ENCODE measurements around the gene MYO10.

Gene MYO10

DNA sequence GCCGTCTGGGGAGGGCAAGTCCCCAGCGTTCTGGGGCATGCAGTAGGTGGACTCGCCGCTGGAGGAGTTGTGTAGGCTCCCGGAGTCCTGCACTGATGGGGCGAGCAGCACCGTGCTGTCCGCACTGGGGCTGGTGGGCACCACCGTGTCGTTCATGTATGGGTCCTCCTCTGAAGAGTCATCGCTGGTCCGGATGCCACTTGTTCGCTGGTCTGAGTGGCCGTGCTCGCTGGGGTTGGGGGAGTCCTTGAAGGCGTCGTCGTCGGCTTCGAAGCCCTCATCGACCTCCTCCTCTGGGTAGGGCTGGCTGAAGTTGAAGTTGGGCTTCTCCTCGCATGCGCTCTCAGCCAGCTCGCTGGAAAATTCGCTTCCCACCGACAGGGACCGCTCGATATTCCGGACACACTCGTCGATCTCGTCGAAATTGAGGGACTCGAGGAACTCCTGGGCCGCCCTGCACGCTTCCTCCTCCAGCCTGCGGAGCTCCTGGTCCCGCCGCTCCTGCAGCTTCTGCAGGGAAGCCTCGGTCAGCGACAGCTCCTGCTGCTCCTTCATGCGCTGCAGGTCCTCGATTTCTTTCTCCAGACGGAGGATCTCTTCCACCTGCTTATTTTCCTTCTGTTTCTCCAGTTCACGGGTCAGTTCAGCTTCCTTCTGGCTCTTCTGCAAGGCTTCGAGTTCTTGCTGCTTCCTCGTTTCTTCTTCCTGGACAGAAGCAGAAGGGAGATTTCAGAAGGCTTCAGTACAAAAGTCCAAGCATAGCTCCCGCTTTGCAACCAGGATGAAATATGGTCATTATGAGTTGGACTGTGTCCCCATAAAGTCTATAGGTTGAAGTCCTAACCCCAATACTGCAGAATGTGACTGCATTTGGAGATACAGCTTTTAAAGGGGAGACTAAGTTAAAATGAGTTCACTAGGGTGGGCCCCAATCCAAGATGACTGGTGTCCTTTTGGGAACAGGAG is 234.7 kb downstream of the MYO10 start:
- no peak for DNase-seq

DNA sequence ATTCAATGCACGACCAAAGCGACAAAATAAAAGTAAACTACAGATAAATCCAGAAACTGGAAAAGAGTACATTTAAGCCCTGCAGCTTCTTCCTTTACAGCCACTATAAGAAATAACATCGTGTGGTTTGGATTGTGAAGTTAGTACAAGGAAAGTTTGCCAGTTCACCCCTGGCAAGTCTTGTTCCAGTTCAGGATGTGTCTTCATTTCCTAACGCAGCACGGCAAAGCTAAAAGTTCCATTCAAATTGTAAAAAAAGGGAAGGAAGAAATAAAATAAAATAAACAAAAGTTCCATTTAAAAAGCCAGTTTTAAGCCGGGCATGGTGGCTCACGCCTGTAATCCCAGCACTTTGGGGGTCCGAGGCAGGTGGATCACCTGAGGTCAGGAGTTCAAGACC is 236.0 kb downstream of the MYO10 start:
- DNase-seq, result no peak

DNA sequence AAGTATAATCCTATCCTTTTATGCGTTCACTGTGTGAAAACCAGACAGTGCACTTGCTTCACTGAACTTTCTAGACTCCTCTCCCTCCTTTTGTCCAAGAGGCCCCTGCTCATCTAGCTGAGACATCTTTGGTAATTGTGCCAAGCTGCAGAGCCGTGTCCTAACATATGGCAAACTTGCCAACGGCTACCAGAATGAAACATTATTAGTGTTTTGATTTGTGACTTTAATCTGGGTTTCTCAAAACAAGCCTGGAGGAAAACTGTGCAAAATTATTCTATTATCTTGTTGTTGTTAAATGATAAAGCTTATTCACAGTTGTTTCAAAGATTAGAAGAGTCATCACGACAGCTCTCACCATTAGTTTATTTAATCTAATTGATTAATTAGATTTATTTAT is 240.3 kb downstream of the MYO10 start:
- no peak for DNase-seq

GRCh38 chr5:16693879-16694278 is 242.2 kb downstream of the MYO10 start:
- DNase-seq, result no peak

- DNase-seq, result no peak
These were observed 244.4 kb downstream of the MYO10 start for GRCh38 chr5:16691731-16692130.

DNA sequence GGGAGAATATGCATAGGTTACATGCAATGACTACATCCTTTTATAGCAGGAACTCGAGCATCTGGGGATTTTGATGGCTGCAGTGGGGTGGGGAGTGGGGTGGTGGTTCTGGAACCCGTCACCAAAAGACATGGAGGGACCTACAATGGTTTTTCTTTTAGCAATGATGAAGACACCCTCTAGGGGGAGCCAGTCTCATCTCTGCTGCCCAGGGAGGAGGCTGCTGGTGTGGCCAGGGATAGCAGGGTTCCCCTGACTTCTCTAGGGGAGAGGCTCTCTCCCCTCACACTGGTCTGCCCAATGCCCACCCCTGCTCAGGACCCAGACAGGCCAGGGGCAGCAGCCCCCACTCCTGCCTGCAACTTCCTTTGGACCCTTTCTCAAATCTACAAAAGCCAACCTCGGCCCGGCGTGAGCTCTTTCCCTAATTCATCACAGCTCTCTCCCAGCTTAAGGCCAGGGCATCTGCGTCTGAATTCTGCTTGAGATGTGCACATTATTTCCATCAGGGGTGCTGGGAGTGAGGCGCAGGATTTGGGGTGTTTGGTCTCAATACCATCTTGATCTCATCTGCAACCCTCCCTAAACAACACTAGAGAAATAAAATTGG is 245.7 kb downstream of the MYO10 start:
- DNase-seq, result peak; percentile 29

DNA sequence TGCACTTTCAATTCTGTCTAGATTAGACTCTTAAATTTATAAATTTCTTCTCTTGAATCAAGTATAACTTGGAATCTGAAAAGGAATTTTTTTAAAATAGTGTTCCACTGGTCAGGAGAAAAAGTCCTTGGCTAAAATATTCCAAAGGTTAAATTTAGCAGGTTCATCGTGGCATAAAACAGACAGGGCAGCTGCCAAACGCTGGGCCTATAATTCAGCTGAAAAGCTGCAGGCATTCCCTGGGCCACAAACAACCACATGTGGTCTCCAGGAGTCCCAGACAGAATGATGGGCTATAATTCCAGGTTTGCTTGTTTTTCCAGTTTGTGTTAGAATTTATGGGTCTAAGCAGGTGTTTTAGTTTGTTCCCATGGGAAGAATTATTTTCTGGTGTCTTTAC is 248.2 kb downstream of the MYO10 start:
- no peak for DNase-seq

GRCh38 chr5:16685069-16685468 is 251.0 kb downstream of the MYO10 start:
- no peak for DNase-seq

GRCh38 chr5:16681876-16682275 is 254.2 kb downstream of the MYO10 start:
- DNase-seq, result no peak

DNA sequence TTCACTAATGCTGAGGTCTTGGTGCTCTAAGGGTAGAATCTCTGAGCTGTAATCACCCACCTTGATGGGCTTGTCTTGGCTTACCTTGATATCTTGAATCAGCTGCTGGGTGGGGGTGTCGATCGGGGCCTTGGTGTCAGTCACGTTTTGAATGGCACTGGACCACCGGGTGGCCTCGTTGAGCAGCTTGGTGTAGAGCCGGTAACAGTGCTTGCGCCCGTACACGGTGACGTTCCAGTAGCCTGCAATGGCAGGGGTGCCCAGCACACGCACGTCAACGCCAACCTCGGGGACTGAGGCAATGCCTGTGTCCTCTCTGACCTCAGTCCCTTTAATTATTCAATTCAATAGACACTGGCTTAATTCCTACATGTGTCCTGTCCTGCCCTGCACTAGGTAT is 256.2 kb downstream of the MYO10 start:
- DNase-seq, result no peak

DNA sequence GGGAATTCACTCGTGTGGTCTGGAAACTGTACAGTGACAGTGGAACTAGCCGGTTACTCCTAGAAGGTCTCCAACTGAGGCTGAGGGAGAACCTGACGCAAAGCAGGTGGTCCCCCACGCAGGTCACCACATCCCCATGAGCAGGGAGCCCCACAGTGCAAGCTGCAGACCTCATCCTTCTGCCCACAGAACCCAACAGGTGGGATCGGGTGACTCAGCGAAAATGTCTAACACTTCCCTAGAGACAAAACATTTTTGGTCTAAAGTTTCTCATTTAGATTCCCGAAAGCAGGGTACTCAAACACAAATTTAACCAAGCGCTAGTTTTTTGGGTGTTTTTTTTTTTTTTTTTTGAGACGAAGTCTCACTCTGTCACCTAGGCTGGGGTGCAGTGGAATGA is 256.9 kb downstream of the MYO10 start:
- DNase-seq, result no peak

GRCh38 chr5:16675806-16676205 is 260.3 kb downstream of the MYO10 start:
- DNase-seq, result no peak

- DNase-seq, result no peak
These were observed 261.3 kb downstream of the MYO10 start for GRCh38 chr5:16674750-16675149.

DNA sequence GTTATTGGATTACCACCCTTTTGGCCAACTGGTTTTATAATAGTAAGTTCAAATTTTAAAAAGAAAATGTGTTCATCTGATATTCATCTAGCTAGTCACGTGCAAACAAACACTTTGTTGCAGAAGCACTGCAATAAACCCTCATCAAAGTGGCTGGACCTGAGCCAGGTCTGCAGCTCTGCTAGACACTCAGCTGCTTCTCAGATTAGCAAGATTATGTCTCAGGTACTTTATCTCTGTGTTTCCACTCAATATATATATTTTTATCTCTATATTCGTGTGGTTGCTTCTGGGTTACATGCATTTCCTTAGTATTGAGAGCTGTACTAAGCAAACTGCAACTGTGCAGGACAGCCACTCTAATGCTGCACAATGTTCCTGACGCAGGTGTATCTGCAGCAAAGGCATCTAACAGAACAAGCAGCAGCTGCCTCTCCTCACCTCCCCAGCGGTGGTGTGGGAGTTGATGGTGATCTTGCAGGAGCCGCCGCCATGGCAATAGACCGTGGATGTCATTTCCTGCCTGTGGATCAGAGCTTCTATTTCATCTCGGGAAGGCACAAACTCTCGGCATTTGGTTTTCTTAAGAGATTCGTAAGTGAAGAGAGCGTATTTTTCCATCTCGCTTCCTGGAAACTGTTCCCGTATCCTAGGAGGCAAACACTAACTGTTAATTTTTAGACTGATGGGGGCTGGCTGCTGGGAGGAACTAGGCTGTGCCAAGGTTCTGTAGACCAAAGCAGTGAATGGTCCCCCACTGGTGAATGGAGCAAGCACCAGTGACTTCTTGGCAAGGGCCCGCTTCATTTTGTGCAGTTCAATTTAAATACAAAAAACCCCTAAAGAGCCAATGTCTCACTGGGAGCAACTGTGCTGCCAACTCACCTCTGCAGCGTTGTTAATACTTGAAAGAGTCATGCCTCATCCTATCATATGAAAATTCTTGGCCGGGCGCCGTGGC is 262.6 kb downstream of the MYO10 start:
- peak; percentile 53 for DNase-seq

GRCh38 chr5:16671208-16671607 is 264.9 kb downstream of the MYO10 start:
- no peak for DNase-seq

GRCh38 chr5:16669776-16670175 is 266.3 kb downstream of the MYO10 start:
- DNase-seq, result no peak

- DNase-seq, result no peak
These were observed 267.5 kb downstream of the MYO10 start for GRCh38 chr5:16668631-16669030.

GRCh38 chr5:16668194-16668593 is 267.9 kb downstream of the MYO10 start:
- DNase-seq, result no peak

GRCh38 chr5:16666883-16667398 is 269.1 kb downstream of the MYO10 start:
- peak; percentile 38 for DNase-seq

- DNase-seq, result no peak
These were observed 269.8 kb downstream of the MYO10 start for GRCh38 chr5:16666130-16666882.

DNA sequence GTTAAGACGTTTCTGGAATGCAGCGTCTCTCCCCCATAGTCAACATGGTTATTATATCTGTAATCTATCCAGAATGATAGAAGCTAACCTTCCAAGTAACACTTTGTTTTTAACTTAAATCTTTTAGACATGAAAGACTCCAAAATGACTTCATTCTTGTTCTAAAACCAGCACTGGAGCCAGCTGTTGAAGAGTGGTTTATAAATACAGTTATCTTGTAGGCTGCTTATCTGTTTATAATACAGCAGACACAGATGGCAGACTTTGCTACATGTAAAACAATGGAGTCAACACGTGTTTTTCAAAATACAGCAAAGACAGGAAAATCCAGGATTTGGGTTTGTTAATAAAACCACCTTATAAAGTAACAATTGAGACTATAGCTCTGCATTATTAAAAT is 270.5 kb downstream of the MYO10 start:
- DNase-seq, result no peak

DNA sequence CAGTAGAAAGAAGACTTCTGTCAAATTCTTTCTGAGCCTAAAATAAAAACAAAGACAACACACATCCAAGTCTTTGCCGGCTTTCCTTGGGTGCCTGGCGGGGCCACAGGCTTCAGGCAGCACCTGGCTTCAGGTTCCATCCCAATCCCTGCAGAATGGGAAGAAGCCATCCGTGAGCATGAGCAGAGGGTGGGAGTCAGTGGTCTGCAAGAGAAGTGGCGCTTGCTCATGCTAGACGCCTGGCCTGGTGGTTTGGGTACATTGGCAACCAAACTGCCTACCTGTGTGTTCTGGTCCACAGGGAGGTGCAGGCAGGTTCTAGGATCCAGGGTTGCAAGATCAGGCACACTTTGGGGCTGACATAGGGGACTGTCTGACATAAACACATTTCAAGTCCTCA is 271.7 kb downstream of the MYO10 start:
- no peak for DNase-seq

Data from stimulated activated CD4-positive, alpha-beta T cell treated with anti-CD3 and anti-CD28 coated beads, Interleukin-15, amount 100 ng/mL, for 24 hours (primary cell).